Neural progenitor cell (in vitro differentiated cells): Measurements from ENCODE around the gene EFNA5. TPM values are rescaled to one million over a fixed set of nuclear protein-coding genes. Genes with fewer than 3 reads are reported as not detected.

Experiments used
- DNase-seq: peaks from one replicate; pipeline ENCODE4 v3.0.0-alpha.2; 2016; ENCODE audit warnings: low spot score
- H2AFZ ChIP-seq: fragments of 200-600 bp; sonication (generic); replicated peaks from 2 replicates; pipeline ENCODE4 v1.6.1; 2016; ENCODE audit warnings: antibody characterized with exemption
- H3F3A ChIP-seq: fragments of 200-600 bp; sonication (generic); 2 replicates; pipeline ENCODE4 v1.6.1; 2016; ENCODE audit warnings: antibody characterized with exemption, low read depth
- H3K27ac ChIP-seq: fragments of 200-600 bp; sonication (generic); 2 replicates; pipeline ENCODE4 v1.5.1; 2016; ENCODE audit warnings: mild to moderate bottlenecking
- H3K27me3 ChIP-seq: fragments of 200-600 bp; sonication (generic); 2 replicates; pipeline ENCODE4 v1.6.1; 2016; ENCODE audit warnings: mild to moderate bottlenecking, moderate library complexity
- H3K36me3 ChIP-seq: fragments of 200-600 bp; sonication (generic); 2 replicates; pipeline ENCODE4 v1.5.1; 2016
- H3K4me1 ChIP-seq: fragments of 200-600 bp; sonication (generic); 2 replicates; pipeline ENCODE4 v1.6.1; 2016; ENCODE audit warnings: mixed run types
- H3K4me2 ChIP-seq: fragments of 200-600 bp; sonication (generic); 2 replicates; pipeline ENCODE4 v1.6.1; 2016
- H3K4me3 ChIP-seq: fragments of 200-600 bp; sonication (generic); 2 replicates; pipeline ENCODE4 v1.5.1; 2016
- H3K79me2 ChIP-seq: fragments of 200-600 bp; sonication (generic); 2 replicates; pipeline ENCODE4 v1.6.1; 2016; ENCODE audit warnings: low read depth
- H3K9ac ChIP-seq: fragments of 200-600 bp; sonication (generic); 2 replicates; pipeline ENCODE4 v1.6.1; 2016
- H3K9me3 ChIP-seq: fragments of 200-600 bp; sonication (generic); 2 replicates; pipeline ENCODE4 v1.5.1; 2016; ENCODE audit warnings: low read depth
- H4K20me1 ChIP-seq: fragments of 200-600 bp; sonication (generic); 2 replicates; pipeline ENCODE4 v1.6.1; 2016; ENCODE audit warnings: low read depth
- H3K27ac Mint-ChIP-seq: 3 replicates; pipeline ENCODE4 v1.8.0; 2021; ENCODE audit warnings: mixed read lengths
- H3K27me3 Mint-ChIP-seq: 2 replicates; pipeline ENCODE4 v1.8.0; 2022; ENCODE audit warnings: low read depth, mild to moderate bottlenecking, inconsistent platforms, moderate library complexity, mixed read lengths; ENCODE audit not compliant: insufficient read depth
- H3K36me3 Mint-ChIP-seq: 3 replicates; pipeline ENCODE4 v1.8.0; 2021; ENCODE audit warnings: mixed read lengths
- H3K4me1 Mint-ChIP-seq: 3 replicates; pipeline ENCODE4 v1.8.0; 2021; ENCODE audit warnings: mixed read lengths
- H3K4me3 Mint-ChIP-seq: 3 replicates; pipeline ENCODE4 v1.8.0; 2021; ENCODE audit warnings: mild to moderate bottlenecking, moderate library complexity, mixed read lengths
- H3K9me3 Mint-ChIP-seq: 3 replicates; pipeline ENCODE4 v1.8.0; 2020; ENCODE audit warnings: mixed read lengths
- EZH2 ChIP-seq: fragments of 200-600 bp; sonication (generic); IDR thresholded peaks from 2 replicates; pipeline ENCODE4 v1.6.1; 2017; ENCODE audit warnings: antibody characterized with exemption, mild to moderate bottlenecking, moderate library complexity
- EZH2phosphoT487 ChIP-seq: fragments of 200-600 bp; sonication (generic); IDR thresholded peaks from 2 replicates; pipeline ENCODE4 v1.6.1; 2017; ENCODE audit warnings: antibody characterized with exemption
- total RNA-seq: library from RNA; depleted of rRNA; stranded (reverse); fragments of >200 nt; gene quantifications from 2 replicates; pipeline ENCODE4 v1.2.3, GENCODE V29; 2015; ENCODE audit warnings: low replicate concordance
- TF ChIP-seq, protein P1 (sequence below): fragments of 200-600 bp; sonication (generic); IDR thresholded peaks from 2 replicates; pipeline ENCODE4 v1.5.1; 2017; ENCODE audit warnings: antibody characterized with exemption, mild to moderate bottlenecking

EFNA5 gene
- total RNA-seq, 1 donor from 2014 or later: 105 TPM

DNA sequence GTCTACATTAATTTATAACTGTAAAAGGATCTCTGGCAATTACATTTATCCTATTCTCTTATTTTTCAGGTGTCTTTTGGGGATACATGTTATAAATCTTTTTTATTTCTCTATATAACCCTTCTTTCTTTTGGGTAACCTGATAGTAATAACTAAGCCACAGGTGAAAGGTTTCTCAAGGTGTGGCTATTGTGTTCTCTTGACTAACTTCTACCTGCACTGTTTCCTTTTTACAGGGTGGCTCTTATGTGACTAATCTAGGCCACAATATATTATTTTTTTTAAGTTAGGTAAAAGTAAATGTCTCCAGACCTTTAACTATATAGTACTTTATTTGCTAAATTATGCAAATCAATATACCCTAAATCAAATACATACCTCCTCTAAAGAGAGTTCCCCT lies 193.2 kb downstream of the EFNA5 start:
- no peaks in the 10 kb centered on the region for H3K36me3 ChIP-seq
- no peak overlapping the region for H2AFZ ChIP-seq
- H3K4me3 ChIP-seq: no peak overlapping the region
- H3K4me2 ChIP-seq: no peak overlapping the region
- no peak for TF ChIP-seq EZH2phosphoT487
- TF ChIP-seq, protein P1, sequence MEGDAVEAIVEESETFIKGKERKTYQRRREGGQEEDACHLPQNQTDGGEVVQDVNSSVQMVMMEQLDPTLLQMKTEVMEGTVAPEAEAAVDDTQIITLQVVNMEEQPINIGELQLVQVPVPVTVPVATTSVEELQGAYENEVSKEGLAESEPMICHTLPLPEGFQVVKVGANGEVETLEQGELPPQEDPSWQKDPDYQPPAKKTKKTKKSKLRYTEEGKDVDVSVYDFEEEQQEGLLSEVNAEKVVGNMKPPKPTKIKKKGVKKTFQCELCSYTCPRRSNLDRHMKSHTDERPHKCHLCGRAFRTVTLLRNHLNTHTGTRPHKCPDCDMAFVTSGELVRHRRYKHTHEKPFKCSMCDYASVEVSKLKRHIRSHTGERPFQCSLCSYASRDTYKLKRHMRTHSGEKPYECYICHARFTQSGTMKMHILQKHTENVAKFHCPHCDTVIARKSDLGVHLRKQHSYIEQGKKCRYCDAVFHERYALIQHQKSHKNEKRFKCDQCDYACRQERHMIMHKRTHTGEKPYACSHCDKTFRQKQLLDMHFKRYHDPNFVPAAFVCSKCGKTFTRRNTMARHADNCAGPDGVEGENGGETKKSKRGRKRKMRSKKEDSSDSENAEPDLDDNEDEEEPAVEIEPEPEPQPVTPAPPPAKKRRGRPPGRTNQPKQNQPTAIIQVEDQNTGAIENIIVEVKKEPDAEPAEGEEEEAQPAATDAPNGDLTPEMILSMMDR: no peak
- Mint-ChIP-seq H3K4me3 (no peak overlapping the region), H3K9me3 (no peaks in the 10 kb centered on the region), H3K36me3 (peaks cover 14% of the 10 kb centered on the region), H3K27ac (no peak overlapping the region), H3K4me1 (peaks cover 42% of the 10 kb centered on the region), H3K27me3 (no peaks in the 10 kb centered on the region)
- H3K27ac ChIP-seq: no peak overlapping the region
- peaks cover 100% of the 10 kb centered on the region for H4K20me1 ChIP-seq
- no peaks in the 10 kb centered on the region for H3K27me3 ChIP-seq
- H3K9me3 ChIP-seq: no peaks in the 10 kb centered on the region
- H3F3A ChIP-seq: peaks cover 31% of the 10 kb centered on the region
- no peak for DNase-seq
- peaks cover 100% of the 10 kb centered on the region for H3K79me2 ChIP-seq
- no peak overlapping the region for H3K9ac ChIP-seq
- peaks cover 69% of the 10 kb centered on the region for H3K4me1 ChIP-seq

DNA sequence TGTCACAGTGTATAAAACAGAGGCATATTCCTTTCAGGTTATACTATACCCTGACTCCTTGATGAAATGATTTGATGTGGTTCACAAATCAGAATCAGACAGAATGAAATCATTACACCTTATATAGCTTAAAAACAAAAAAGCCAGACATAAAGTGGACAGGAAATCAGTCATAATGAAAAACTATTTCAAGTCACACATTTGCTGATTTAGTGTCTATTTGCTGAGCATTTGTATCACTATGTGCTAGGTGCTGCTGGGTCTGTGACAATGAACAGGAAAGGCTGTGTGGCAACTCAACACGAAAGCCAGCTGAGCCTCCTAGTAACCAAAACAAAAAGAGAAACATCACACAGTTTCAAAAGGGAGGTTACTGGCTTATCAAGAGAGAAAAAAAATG lies 194.0 kb downstream of the EFNA5 start:
- Mint-ChIP-seq H3K4me3 (no peak overlapping the region), H3K36me3 (peaks cover 14% of the 10 kb centered on the region), H3K4me1 (peaks cover 43% of the 10 kb centered on the region), H3K27me3 (no peaks in the 10 kb centered on the region), H3K9me3 (no peaks in the 10 kb centered on the region), H3K27ac (no peak overlapping the region)
- Histone ChIP-seq H3K4me2 (no peak overlapping the region), H3K9me3 (no peaks in the 10 kb centered on the region), H3K4me1 (peaks cover 69% of the 10 kb centered on the region), H3F3A (peaks cover 26% of the 10 kb centered on the region), H3K27me3 (no peaks in the 10 kb centered on the region), H3K4me3 (no peak overlapping the region), H2AFZ (no peak overlapping the region), H3K79me2 (peaks cover 99% of the 10 kb centered on the region), H3K9ac (no peak overlapping the region), H3K27ac (no peak overlapping the region), H3K36me3 (no peaks in the 10 kb centered on the region), H4K20me1 (peaks cover 100% of the 10 kb centered on the region)
- no peak for DNase-seq
- TF ChIP-seq EZH2: no peak
- TF ChIP-seq EZH2phosphoT487: no peak
- TF ChIP-seq, protein P1: no peak

DNA sequence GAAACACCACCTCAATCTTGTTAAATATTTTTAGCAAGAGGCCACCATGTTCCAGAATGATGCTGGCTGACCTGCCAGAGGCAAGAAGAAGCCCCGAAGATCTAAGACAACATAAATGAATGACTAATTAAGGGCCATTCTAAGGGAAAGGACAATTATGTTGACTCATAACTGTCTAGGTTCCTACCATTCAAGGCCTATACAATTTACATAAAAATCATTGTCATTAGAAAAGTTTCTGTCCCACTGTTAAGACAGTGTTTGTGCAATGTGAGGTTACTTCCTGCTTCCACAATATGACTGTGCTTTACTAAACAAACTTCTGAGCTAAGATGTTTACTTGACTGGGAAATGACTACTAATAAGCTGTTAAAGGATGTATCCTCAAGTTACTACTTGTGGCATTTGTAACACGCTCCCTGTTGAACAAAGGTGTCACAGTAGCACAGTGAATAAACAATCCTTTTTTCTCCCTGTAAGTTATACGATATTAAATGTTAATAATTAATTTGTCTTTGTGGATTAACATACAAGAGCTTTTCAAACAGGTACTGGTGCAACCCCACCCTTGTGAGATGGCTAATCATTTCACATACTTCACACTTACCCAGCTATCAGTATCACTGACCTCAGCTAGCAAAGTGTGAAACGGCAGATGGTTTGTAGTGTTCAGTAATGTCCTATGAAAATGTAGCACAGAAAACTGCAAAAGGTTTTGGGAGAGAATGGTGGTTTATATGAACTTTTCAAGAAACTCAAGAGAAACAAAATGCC lies 195.8 kb downstream of the EFNA5 start:
- H3K9me3 ChIP-seq: no peaks in the 10 kb centered on the region
- peaks cover 42% of the 10 kb centered on the region for H3K4me1 Mint-ChIP-seq
- no peak for TF ChIP-seq EZH2phosphoT487
- TF ChIP-seq EZH2: no peak
- TF ChIP-seq, protein P1: no peak
- H3K27ac ChIP-seq: peak overlapping the region; percentile 14
- H3K36me3 Mint-ChIP-seq: peaks cover 4% of the 10 kb centered on the region
- no peak for DNase-seq
- peaks cover 99% of the 10 kb centered on the region for H3K79me2 ChIP-seq
- H3K27ac Mint-ChIP-seq: no peak overlapping the region
- H3K4me3 Mint-ChIP-seq: no peak overlapping the region
- H4K20me1 ChIP-seq: peaks cover 100% of the 10 kb centered on the region
- H3K27me3 Mint-ChIP-seq: no peaks in the 10 kb centered on the region
- peaks cover 76% of the 10 kb centered on the region for H3K4me1 ChIP-seq
- H3K36me3 ChIP-seq: no peaks in the 10 kb centered on the region
- no peaks in the 10 kb centered on the region for H3K9me3 Mint-ChIP-seq
- H3K27me3 ChIP-seq: no peaks in the 10 kb centered on the region
- H3K4me3 ChIP-seq: no peak overlapping the region
- no peak overlapping the region for H2AFZ ChIP-seq
- peaks cover 40% of the 10 kb centered on the region for H3F3A ChIP-seq
- no peak overlapping the region for H3K9ac ChIP-seq
- no peak overlapping the region for H3K4me2 ChIP-seq
